Keratinocyte (primary cell): ENCODE measurements around the gene NCKAP5. TPM values are rescaled to one million over a fixed set of nuclear protein-coding genes. Genes with fewer than 3 reads are reported as not detected.

Source experiments
- DNase-seq: peaks from one replicate; pipeline ENCODE4 v3.0.0-alpha.2; 2011; ENCODE audit warnings: low read depth, missing footprints, low spot score
- FAIRE-seq: peaks from 2 replicates; lab custom pipeline; 2011; peaks lifted over from hg19 to GRCh38; lab: Jason Lieb, UNC
- H2AFZ ChIP-seq: 2 replicates; pipeline ENCODE4 v1.6.0; 2012; ENCODE audit warnings: low read length, control low read depth, inconsistent platforms; ENCODE audit not compliant: control insufficient read depth
- H3K27ac ChIP-seq: 2 replicates; pipeline ENCODE4 v1.5.1; 2011; ENCODE audit warnings: low read length; ENCODE audit not compliant: control insufficient read depth, insufficient read depth
- H3K27me3 ChIP-seq: 3 replicates; pipeline ENCODE4 v1.6.0; 2011; ENCODE audit warnings: low read length; ENCODE audit not compliant: control insufficient read depth, insufficient read depth; ENCODE audit errors: extremely low read depth
- H3K36me3 ChIP-seq, 2 experiments: 2 replicates in 1 of 2; 3 replicates in 1 of 2; pipeline ENCODE4 v1.5.1; 2011; ENCODE audit warnings: low read length in 2 of 2, mild to moderate bottlenecking in 1 of 2; ENCODE audit not compliant: control insufficient read depth in 2 of 2, insufficient read depth in 2 of 2; ENCODE audit errors: extremely low read depth in 1 of 2
- H3K4me1 ChIP-seq: 3 replicates; pipeline ENCODE4 v1.5.1; 2011; ENCODE audit warnings: low read length; ENCODE audit not compliant: control insufficient read depth, insufficient read depth; ENCODE audit errors: extremely low read depth
- H3K4me2 ChIP-seq: 3 replicates; pipeline ENCODE4 v1.6.0; 2011; ENCODE audit warnings: low read depth, low read length; ENCODE audit not compliant: control insufficient read depth, insufficient read depth; ENCODE audit errors: extremely low read depth
- H3K4me3 ChIP-seq, 3 experiments: fragments of 200-600 bp in 1 of 3; sonication (generic) in 1 of 3; 2 replicates in 2 of 3; 3 replicates in 1 of 3; pipeline ENCODE4 v1.5.1; 2011 to 2016; ENCODE audit warnings: low read length in 3 of 3, mild to moderate bottlenecking in 3 of 3, control low read depth in 2 of 3, inconsistent platforms in 1 of 3, low read depth in 1 of 3, mixed read lengths in 1 of 3, mixed run types in 1 of 3, moderate library complexity in 1 of 3; ENCODE audit not compliant: control insufficient read depth in 2 of 3, insufficient read depth in 2 of 3; ENCODE audit errors: extremely low read depth in 1 of 3
- H3K79me2 ChIP-seq: 2 replicates; pipeline ENCODE4 v1.6.0; 2012; ENCODE audit warnings: low read length; ENCODE audit not compliant: control insufficient read depth, insufficient read depth
- H3K9ac ChIP-seq: 3 replicates; pipeline ENCODE4 v1.6.0; 2011; ENCODE audit warnings: low read length; ENCODE audit not compliant: control insufficient read depth, insufficient read depth; ENCODE audit errors: extremely low read depth
- H3K9me1 ChIP-seq: 3 replicates; pipeline ENCODE4 v1.6.0; 2011; ENCODE audit warnings: low read length; ENCODE audit not compliant: control insufficient read depth, insufficient read depth; ENCODE audit errors: extremely low read depth
- H3K9me3 ChIP-seq: 2 replicates; pipeline ENCODE4 v1.5.1; 2012; ENCODE audit warnings: low read depth, low read length; ENCODE audit not compliant: control insufficient read depth
- H4K20me1 ChIP-seq: 3 replicates; pipeline ENCODE4 v1.6.0; 2011; ENCODE audit warnings: low read length; ENCODE audit not compliant: control insufficient read depth, insufficient read depth; ENCODE audit errors: extremely low read depth
- EZH2 ChIP-seq: IDR thresholded peaks from one replicate; pipeline ENCODE4 v1.6.1; 2012; ENCODE audit warnings: inconsistent platforms, mild to moderate bottlenecking, low read length, moderate library complexity
- dilution Hi-C: fragments of 300-500 bp; cut with MboI; formaldehyde crosslinking; loops from one replicate; pipeline ENCODE4 v1.7.0; 2020; ENCODE audit warnings: low sequenced_read_pairs; ENCODE audit not compliant: extremely low pct_ligation_motif_present
- polyA plus RNA-seq, 5 experiments: library from polyadenylated mRNA; depleted of rRNA in 3 of 5; stranded (reverse) in 3 of 5; stranded (forward) in 1 of 5; unstranded in 1 of 5; fragments of >200 nt; gene quantifications; 1 replicate in 1 of 5; 2 replicates in 3 of 5; 3 replicates in 1 of 5; pipeline versions ENCODE4 v1.2.1 to v1.2.3, GENCODE V29; 2011 to 2012; ENCODE audit warnings: missing spikeins in 2 of 5, low read depth in 1 of 5, low replicate concordance in 1 of 5
- TF ChIP-seq, protein P1 (sequence below), 3 experiments: IDR thresholded peaks in 1 of 3; conservative IDR thresholded peaks in 1 of 3; optimal IDR thresholded peaks in 1 of 3; 2 replicates in 2 of 3; 3 replicates in 1 of 3; pipeline versions ENCODE3 to v1.5.1; 2011; ENCODE audit warnings: low read length in 3 of 3, mild to moderate bottlenecking in 3 of 3, moderate library complexity in 2 of 3, control low read depth in 1 of 3, inconsistent platforms in 1 of 3; ENCODE audit not compliant: insufficient read depth in 2 of 3; ENCODE audit errors: extremely low read depth in 1 of 3

The NCKAP5 gene
- polyA plus RNA-seq, 1 donor (not counting 4 experiments of a cell fraction or from before 2014, with no cell fraction given) = 3.6 TPM

DNA sequence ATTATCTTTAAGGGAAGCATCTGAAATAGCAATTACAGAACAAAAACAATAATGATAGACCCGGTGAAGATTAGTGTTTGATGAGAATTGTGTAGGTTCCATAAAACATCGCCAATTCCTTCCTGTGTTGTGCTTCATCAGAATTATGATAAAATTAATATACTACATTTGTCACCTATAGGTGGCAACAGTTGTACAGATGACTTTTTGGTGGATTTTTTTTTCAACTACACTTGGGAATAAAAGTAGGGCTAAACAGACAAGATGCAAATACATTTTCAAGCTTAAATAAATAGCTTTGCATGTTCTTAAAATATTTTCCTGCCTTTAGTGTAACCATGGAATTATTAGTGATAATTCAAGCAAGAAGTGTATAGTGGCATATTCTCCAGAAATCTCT lies 891.3 kb downstream of the NCKAP5 start:
- no peaks in the 10 kb centered on the region for H4K20me1 ChIP-seq
- H3K4me3 ChIP-seq = no peak overlapping the region
- H3K4me1 ChIP-seq = no peaks in the 10 kb centered on the region
- H3K4me2 ChIP-seq = no peak overlapping the region
- TF ChIP-seq EZH2 = no peak
- TF ChIP-seq, protein P1, sequence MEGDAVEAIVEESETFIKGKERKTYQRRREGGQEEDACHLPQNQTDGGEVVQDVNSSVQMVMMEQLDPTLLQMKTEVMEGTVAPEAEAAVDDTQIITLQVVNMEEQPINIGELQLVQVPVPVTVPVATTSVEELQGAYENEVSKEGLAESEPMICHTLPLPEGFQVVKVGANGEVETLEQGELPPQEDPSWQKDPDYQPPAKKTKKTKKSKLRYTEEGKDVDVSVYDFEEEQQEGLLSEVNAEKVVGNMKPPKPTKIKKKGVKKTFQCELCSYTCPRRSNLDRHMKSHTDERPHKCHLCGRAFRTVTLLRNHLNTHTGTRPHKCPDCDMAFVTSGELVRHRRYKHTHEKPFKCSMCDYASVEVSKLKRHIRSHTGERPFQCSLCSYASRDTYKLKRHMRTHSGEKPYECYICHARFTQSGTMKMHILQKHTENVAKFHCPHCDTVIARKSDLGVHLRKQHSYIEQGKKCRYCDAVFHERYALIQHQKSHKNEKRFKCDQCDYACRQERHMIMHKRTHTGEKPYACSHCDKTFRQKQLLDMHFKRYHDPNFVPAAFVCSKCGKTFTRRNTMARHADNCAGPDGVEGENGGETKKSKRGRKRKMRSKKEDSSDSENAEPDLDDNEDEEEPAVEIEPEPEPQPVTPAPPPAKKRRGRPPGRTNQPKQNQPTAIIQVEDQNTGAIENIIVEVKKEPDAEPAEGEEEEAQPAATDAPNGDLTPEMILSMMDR (optimal IDR thresholded peaks at IDR 0.05 in 1 of 3, IDR thresholded peaks at IDR 0.05 in 1 of 3, conservative IDR thresholded peaks at IDR 0.05 in 1 of 3; ENCODE audit: extremely low read depth in 1 of 3, insufficient read depth in 2 of 3, low read length in 3 of 3) = peak in 1 of 3 experiments; percentile 3
- H3K27me3 ChIP-seq = no peaks in the 10 kb centered on the region
- dilution Hi-C loops = no loop called here
- no peaks in the 10 kb centered on the region for H3K9me1 ChIP-seq
- no peak overlapping the region for H3K9ac ChIP-seq
- H3K79me2 ChIP-seq = no peaks in the 10 kb centered on the region
- no peak for FAIRE-seq
- no peaks in the 10 kb centered on the region for H3K36me3 ChIP-seq
- no peaks in the 10 kb centered on the region for H3K9me3 ChIP-seq
- DNase-seq = no peak
- no peak overlapping the region for H3K27ac ChIP-seq
- no peak overlapping the region for H2AFZ ChIP-seq

DNA sequence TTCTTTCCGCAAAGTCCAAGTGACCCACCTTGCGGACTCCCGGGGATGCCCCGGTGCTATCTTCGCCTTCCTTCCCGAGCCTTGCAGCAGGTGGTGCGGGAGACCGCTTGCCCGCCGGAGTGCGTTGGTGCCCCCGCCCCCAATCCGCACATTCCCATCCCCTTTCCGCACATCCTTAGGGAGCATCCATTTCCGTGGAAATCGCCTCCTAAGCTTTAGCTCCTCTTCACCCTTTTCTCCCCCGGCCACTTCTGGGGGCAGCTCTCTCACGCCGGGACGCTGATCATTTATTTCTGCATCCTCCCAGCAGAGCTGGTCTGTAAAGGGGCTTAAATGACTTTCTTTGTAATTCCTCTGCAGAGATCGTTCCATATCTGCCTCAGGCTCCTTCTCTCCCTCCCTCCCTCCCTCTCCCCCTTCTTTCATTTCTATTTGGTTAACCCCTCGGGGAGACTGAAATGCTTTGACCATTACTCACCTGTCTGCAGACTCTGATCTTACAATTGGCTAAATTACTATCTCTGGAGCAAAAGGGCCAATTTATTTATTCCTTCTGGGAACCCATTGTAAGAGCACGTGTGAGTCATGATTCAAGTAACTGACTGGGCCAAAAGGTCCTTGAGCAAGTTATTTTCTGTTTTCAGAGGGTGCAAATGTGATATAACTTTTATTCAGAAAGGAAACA lies 897.0 kb downstream of the NCKAP5 start:
- Histone ChIP-seq H3K27ac (no peak overlapping the region), H3K4me2 (peak overlapping the region; percentile 86), H3K36me3 (no peaks in the 10 kb centered on the region), H3K79me2 (no peaks in the 10 kb centered on the region), H3K27me3 (peaks cover 39% of the 10 kb centered on the region), H3K4me1 (peaks cover 27% of the 10 kb centered on the region), H3K4me3 (peak overlapping the region in 1 of 3 experiments; percentile 56), H3K9ac (no peak overlapping the region), H3K9me3 (no peaks in the 10 kb centered on the region), H2AFZ (no peak overlapping the region), H4K20me1 (no peaks in the 10 kb centered on the region), H3K9me1 (no peaks in the 10 kb centered on the region)
- DNase-seq = peak; percentile 74
- FAIRE-seq = peak; percentile 70
- dilution Hi-C loops = no loop called here
- TF ChIP-seq, protein P1 (optimal IDR thresholded peaks at IDR 0.05 in 1 of 3, IDR thresholded peaks at IDR 0.05 in 1 of 3, conservative IDR thresholded peaks at IDR 0.05 in 1 of 3; ENCODE audit: extremely low read depth in 1 of 3, insufficient read depth in 2 of 3, low read length in 3 of 3) = no peak
- no peak for TF ChIP-seq EZH2
